Measurements from ENCODE around the gene NKTR. TPM values are rescaled to one million over a fixed set of nuclear protein-coding genes. Genes with fewer than 3 reads are reported as not detected.

Gene NKTR
- polyA plus RNA-seq, 1 of the 3 experiments (the other 2 are of a cell fraction): 19.2 TPM

DNA sequence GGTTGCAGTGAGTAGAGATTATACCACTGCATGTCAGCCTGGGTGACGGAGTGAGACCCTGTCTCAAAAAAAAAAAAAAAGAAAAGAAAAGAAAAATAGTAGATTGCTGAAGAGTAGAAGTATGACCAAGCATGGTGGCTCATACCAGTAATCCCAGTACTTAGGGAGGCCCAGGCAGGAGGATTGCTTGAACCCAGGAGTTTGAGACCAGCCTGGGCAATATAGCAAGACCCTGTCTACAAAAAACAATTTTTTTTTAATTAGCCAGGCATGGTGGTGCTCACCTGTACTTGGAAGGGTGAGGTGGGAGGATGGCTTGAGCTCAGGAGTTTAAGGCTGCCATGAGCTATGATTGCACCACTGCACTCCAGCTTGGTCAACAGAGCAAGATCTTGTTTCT lies 2.5 kb downstream of the NKTR start:
- POLR2A ChIA-PET: no interaction called here
- Histone ChIP-seq H3K9me3 (0 out of 2 replicates have a peak, but pooled peaks cover 5% of the 10 kb centered on the region), H3K79me2 (ENCODE audit: insufficient read depth) (peaks cover 84% of the 10 kb centered on the region), H3K9me2 (no peaks in the 10 kb centered on the region), H3F3A (replicated peaks; ENCODE audit: insufficient read depth) (peaks cover 15% of the 10 kb centered on the region), H3K4me3 (ENCODE audit: low read depth in 2 of 2, low read length in 1 of 2) (peak overlapping the region in 1 of 2 experiments; percentile 84; a peak in 1 of 4 replicates), H3K4me2 (no peak overlapping the region; the same call in 1 of the 2 replicates), H3K27ac (ENCODE audit: low read depth in 2 of 2, low read length in 1 of 2) (no peak overlapping the region), H3K27me3 (ENCODE audit: insufficient read depth) (no peaks in the 10 kb centered on the region), H3K36me3 (replicated peaks in 1 of 2; ENCODE audit: control insufficient read depth in 1 of 2, insufficient read depth in 2 of 2, low read length in 1 of 2) (peaks cover 9 to 21% of the 10 kb centered on the region in 2 experiments), H2AFZ (ENCODE audit: low read depth) (no peak overlapping the region), H3K9ac (no peak overlapping the region), H3K4me1 (ENCODE audit: control insufficient read depth in 1 of 2, insufficient read depth in 2 of 2, low read depth in 1 of 2, low read length in 1 of 2) (peaks cover 0 to 6% of the 10 kb centered on the region in 2 experiments; a peak in 2 of 4 replicates), H4K20me1 (ENCODE audit: insufficient read depth) (peaks cover 47% of the 10 kb centered on the region)
- DNase-seq: no peak
- CTCF ChIA-PET: interaction anchor here (3.2 kb wide), 1 partner anchor 11 kb away, joined by 25 read pairs; no protein-coding TSS in a partner anchor
- TF ChIP-seq TEAD4 (IDR thresholded peaks at IDR 0.05; ENCODE audit: borderline replicate concordance, insufficient read depth) (no peak), MEF2A (IDR thresholded peaks at IDR 0.05; ENCODE audit: borderline replicate concordance, low read depth) (no peak), JUND (IDR thresholded peaks at IDR 0.05) (no peak), EP300 (IDR thresholded peaks at IDR 0.05; ENCODE audit: borderline replicate concordance in 1 of 2, low read depth in 1 of 2, low read length in 1 of 2) (no peak), GABPA (IDR thresholded peaks at IDR 0.05; ENCODE audit: low read depth) (no peak), FOSL2 (IDR thresholded peaks at IDR 0.05; ENCODE audit: borderline replicate concordance, low read depth) (no peak), FOXM1 (IDR thresholded peaks at IDR 0.05; ENCODE audit: low read depth) (no peak), NRF1 (IDR thresholded peaks at IDR 0.05; ENCODE audit: low read depth, low read length) (no peak), POLR2AphosphoS5 (IDR thresholded peaks at IDR 0.05; ENCODE audit: low read depth, low read length) (no peak), YY1 (IDR thresholded peaks at IDR 0.05; ENCODE audit: low read depth) (no peak), RCOR1 (IDR thresholded peaks at IDR 0.05; ENCODE audit: low read length) (no peak)
- TF ChIP-seq, protein P1, sequence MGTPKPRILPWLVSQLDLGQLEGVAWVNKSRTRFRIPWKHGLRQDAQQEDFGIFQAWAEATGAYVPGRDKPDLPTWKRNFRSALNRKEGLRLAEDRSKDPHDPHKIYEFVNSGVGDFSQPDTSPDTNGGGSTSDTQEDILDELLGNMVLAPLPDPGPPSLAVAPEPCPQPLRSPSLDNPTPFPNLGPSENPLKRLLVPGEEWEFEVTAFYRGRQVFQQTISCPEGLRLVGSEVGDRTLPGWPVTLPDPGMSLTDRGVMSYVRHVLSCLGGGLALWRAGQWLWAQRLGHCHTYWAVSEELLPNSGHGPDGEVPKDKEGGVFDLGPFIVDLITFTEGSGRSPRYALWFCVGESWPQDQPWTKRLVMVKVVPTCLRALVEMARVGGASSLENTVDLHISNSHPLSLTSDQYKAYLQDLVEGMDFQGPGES (IDR thresholded peaks at IDR 0.05; ENCODE audit: low read depth, low read length): no peak
- TF ChIP-seq, protein P2, sequence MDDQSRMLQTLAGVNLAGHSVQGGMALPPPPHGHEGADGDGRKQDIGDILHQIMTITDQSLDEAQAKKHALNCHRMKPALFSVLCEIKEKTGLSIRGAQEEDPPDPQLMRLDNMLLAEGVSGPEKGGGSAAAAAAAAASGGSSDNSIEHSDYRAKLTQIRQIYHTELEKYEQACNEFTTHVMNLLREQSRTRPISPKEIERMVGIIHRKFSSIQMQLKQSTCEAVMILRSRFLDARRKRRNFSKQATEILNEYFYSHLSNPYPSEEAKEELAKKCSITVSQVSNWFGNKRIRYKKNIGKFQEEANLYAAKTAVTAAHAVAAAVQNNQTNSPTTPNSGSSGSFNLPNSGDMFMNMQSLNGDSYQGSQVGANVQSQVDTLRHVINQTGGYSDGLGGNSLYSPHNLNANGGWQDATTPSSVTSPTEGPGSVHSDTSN (IDR thresholded peaks at IDR 0.05): no peak
- TF ChIP-seq, protein P3, sequence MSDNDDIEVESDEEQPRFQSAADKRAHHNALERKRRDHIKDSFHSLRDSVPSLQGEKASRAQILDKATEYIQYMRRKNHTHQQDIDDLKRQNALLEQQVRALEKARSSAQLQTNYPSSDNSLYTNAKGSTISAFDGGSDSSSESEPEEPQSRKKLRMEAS (IDR thresholded peaks at IDR 0.05; ENCODE audit: low read depth): no peak
- TF ChIP-seq, protein P4, sequence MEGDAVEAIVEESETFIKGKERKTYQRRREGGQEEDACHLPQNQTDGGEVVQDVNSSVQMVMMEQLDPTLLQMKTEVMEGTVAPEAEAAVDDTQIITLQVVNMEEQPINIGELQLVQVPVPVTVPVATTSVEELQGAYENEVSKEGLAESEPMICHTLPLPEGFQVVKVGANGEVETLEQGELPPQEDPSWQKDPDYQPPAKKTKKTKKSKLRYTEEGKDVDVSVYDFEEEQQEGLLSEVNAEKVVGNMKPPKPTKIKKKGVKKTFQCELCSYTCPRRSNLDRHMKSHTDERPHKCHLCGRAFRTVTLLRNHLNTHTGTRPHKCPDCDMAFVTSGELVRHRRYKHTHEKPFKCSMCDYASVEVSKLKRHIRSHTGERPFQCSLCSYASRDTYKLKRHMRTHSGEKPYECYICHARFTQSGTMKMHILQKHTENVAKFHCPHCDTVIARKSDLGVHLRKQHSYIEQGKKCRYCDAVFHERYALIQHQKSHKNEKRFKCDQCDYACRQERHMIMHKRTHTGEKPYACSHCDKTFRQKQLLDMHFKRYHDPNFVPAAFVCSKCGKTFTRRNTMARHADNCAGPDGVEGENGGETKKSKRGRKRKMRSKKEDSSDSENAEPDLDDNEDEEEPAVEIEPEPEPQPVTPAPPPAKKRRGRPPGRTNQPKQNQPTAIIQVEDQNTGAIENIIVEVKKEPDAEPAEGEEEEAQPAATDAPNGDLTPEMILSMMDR (IDR thresholded peaks at IDR 0.05): no peak
- WGBS (ENCODE audit: low lambda C conversion rate): 100% methylated on average over 1 of the region's 1 CpG
